ENCODE data around the gene ZNF692.
A peak's percentile ranks its signal among the peaks of the same experiment; 100 is the strongest.

Gene ZNF692

DNA sequence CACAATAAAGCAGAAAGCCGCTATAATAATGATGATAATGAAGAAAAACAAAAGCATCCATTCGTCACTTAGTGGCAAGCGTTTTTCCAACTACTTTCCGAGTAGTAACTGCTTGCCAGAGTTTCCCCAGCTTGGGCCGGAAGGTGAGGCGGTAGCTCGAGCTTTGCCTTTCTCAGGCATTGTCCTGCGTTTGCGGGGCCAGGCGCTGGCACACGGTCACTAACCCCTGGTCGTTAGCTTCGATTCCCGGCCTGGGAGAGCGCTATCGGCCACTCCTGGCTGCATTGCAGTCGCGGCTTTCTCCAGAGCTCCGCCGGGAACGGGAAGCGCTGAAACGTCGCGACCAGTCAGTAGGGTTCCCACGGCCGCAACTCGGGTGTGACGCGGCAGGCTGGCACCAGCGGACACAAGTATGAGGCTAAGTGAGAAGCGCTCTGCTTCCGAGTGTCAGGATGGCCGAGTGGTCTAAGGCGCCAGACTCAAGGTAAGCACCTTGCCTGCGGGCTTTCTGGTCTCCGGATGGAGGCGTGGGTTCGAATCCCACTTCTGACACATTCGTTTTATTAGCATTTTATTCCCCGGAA, 14.6 kb upstream of the ZNF692 start:
- peaks cover 9% of the 10 kb centered on the region for H3F3A ChIP-seq (ENCODE audit: insufficient read depth)

GRCh38 chr1:248872752-248873408, 14.0 kb upstream of the ZNF692 start:
- Histone ChIP-seq H3K36me3 (ENCODE audit: low read length) (no peaks in the 10 kb centered on the region), H3K9me3 (ENCODE audit: insufficient read depth, low read length) (no peaks in the 10 kb centered on the region), H3K27ac (ENCODE audit: low read depth, low read length) (no peak overlapping the region), H2AFZ (ENCODE audit: low read depth, low read length, severe bottlenecking) (peak overlapping the region; percentile 84), H3K9ac (ENCODE audit: low read length) (peak overlapping the region; percentile 57), H3K9me2 (replicated peaks; ENCODE audit: insufficient read depth, low read length) (no peaks in the 10 kb centered on the region), H3K79me2 (ENCODE audit: insufficient read depth, low read length) (no peaks in the 10 kb centered on the region), H4K20me1 (ENCODE audit: low read depth, low read length) (no peaks in the 10 kb centered on the region), H3F3A (ENCODE audit: insufficient read depth) (peaks cover 9% of the 10 kb centered on the region), H3K27me3 (ENCODE audit: low read length) (no peaks in the 10 kb centered on the region), H3K4me2 (ENCODE audit: low read depth, low read length, poor library complexity, severe bottlenecking) (peak overlapping the region; percentile 54), H3K4me3 (ENCODE audit: insufficient read depth, low read length, poor library complexity, severe bottlenecking) (peak overlapping the region; percentile 65)
- TF ChIP-seq, protein P1, sequence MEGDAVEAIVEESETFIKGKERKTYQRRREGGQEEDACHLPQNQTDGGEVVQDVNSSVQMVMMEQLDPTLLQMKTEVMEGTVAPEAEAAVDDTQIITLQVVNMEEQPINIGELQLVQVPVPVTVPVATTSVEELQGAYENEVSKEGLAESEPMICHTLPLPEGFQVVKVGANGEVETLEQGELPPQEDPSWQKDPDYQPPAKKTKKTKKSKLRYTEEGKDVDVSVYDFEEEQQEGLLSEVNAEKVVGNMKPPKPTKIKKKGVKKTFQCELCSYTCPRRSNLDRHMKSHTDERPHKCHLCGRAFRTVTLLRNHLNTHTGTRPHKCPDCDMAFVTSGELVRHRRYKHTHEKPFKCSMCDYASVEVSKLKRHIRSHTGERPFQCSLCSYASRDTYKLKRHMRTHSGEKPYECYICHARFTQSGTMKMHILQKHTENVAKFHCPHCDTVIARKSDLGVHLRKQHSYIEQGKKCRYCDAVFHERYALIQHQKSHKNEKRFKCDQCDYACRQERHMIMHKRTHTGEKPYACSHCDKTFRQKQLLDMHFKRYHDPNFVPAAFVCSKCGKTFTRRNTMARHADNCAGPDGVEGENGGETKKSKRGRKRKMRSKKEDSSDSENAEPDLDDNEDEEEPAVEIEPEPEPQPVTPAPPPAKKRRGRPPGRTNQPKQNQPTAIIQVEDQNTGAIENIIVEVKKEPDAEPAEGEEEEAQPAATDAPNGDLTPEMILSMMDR (IDR thresholded peaks at IDR 0.05; ENCODE audit: insufficient read depth, low read length, poor library complexity, severe bottlenecking), result no peak

More for the DNA sequence above, 14.6 kb upstream of the ZNF692 start:
- Histone ChIP-seq H3K36me3 (ENCODE audit: low read length) (no peaks in the 10 kb centered on the region), H3K4me3 (ENCODE audit: insufficient read depth, low read length, poor library complexity, severe bottlenecking) (peak overlapping the region; percentile 65), H3K79me2 (ENCODE audit: insufficient read depth, low read length) (no peaks in the 10 kb centered on the region), H4K20me1 (ENCODE audit: low read depth, low read length) (no peaks in the 10 kb centered on the region), H3K27ac (ENCODE audit: low read depth, low read length) (no peak overlapping the region), H3K27me3 (ENCODE audit: low read length) (no peaks in the 10 kb centered on the region), H3K9me3 (ENCODE audit: insufficient read depth, low read length) (no peaks in the 10 kb centered on the region), H3K9ac (ENCODE audit: low read length) (peak overlapping the region; percentile 57), H2AFZ (ENCODE audit: low read depth, low read length, severe bottlenecking) (peak overlapping the region; percentile 84), H3K9me2 (replicated peaks; ENCODE audit: insufficient read depth, low read length) (no peaks in the 10 kb centered on the region), H3K4me2 (ENCODE audit: low read depth, low read length, poor library complexity, severe bottlenecking) (peak overlapping the region; percentile 54)
- TF ChIP-seq, protein P1 (IDR thresholded peaks at IDR 0.05; ENCODE audit: insufficient read depth, low read length, poor library complexity, severe bottlenecking), result no peak
- no peak for TF ChIP-seq EZH2phosphoT487 (conservative IDR thresholded peaks at IDR 0.05; ENCODE audit: low read length)

DNA sequence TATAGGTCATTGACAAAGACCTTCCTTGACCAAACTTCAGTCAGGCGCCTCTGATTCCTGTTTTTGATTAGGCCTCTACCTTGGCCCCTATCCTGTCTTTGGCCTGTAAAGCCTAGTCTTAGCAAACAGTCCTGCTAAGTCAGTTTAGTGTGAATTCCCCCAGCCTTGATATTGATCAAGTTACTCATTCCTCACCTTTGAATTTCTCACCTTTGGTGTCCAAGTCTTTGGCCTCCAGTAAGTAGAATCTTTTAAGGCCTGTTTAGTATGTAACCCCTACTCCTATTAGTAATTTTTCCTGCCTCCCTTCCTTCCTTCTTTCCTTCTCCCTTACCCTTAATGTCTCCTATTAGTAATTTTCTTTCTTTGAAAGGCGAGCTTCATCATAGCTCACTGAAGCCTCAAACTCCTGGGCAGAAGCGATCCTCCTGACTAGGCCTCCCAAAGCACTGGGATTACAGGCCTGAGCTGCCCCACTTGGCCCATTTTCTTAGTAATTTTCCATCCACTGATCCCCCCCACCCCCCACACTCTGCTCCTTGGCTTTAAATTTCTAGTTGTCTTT, 13.0 kb upstream of the ZNF692 start:
- Histone ChIP-seq H3K9me2 (replicated peaks; ENCODE audit: insufficient read depth, low read length) (no peaks in the 10 kb centered on the region), H4K20me1 (ENCODE audit: low read depth, low read length) (no peaks in the 10 kb centered on the region), H3K36me3 (ENCODE audit: low read length) (no peaks in the 10 kb centered on the region), H3K4me2 (ENCODE audit: low read depth, low read length, poor library complexity, severe bottlenecking) (no peak overlapping the region), H3K27me3 (ENCODE audit: low read length) (no peaks in the 10 kb centered on the region), H3K27ac (ENCODE audit: low read depth, low read length) (no peak overlapping the region), H3K79me2 (ENCODE audit: insufficient read depth, low read length) (no peaks in the 10 kb centered on the region), H3K9ac (ENCODE audit: low read length) (no peak overlapping the region), H3F3A (ENCODE audit: insufficient read depth) (peaks cover 9% of the 10 kb centered on the region), H2AFZ (ENCODE audit: low read depth, low read length, severe bottlenecking) (no peak overlapping the region), H3K4me3 (ENCODE audit: insufficient read depth, low read length, poor library complexity, severe bottlenecking) (no peak overlapping the region), H3K9me3 (ENCODE audit: insufficient read depth, low read length) (no peaks in the 10 kb centered on the region)
- TF ChIP-seq EZH2phosphoT487 (conservative IDR thresholded peaks at IDR 0.05; ENCODE audit: low read length), result no peak
- TF ChIP-seq, protein P1 (IDR thresholded peaks at IDR 0.05; ENCODE audit: insufficient read depth, low read length, poor library complexity, severe bottlenecking), result no peak

Measured in SU-DHL-6 (cell line).